ENCODE results near the gene RAB40C.

- TF ChIP-seq CTCF (IDR thresholded peaks at IDR 0.05) (no peak), POLR2A (IDR thresholded peaks at IDR 0.05) (no peak)
Observed at GRCh38 chr16:576823-577201, 13.1 kb upstream of the RAB40C start.
